ENCODE data around the gene RNU1-4.
A peak's percentile ranks its signal among the peaks of the same experiment; 100 is the strongest.
"Not testable (repeated sequence)": the region's sequence is repeated elsewhere in the genome, so short reads cannot be mapped to it uniquely, and the experiment has no call there.

GRCh38 chr1:16692717-16693448 is 47.4 kb upstream of the RNU1-4 start:
- TF ChIP-seq CTCF (IDR thresholded peaks at IDR 0.05; ENCODE audit: extremely low read depth in 1 of 2, insufficient read depth in 1 of 2, low read depth in 1 of 2, low read length in 2 of 2): not testable (repeated sequence)
- peak; percentile 33 for TF ChIP-seq EZH2 (IDR thresholded peaks at IDR 0.05; ENCODE audit: borderline replicate concordance, low read depth, low read length, severe bottlenecking)
